HepG2 (cell line): ENCODE data around the gene SLC25A11. TPM values are rescaled to one million over a fixed set of nuclear protein-coding genes. Genes with fewer than 3 reads are reported as not detected.
A peak's percentile ranks its signal among the peaks of the same experiment; 100 is the strongest.

Source experiments
- GLI4 ChIP-seq: sonication (generic); formaldehyde crosslinking; IDR thresholded peaks from 2 replicates; pipeline ENCODE4 v1.5.1; 2020; ENCODE audit warnings: missing genetic modification reagents, mild to moderate bottlenecking, moderate library complexity, borderline replicate concordance
- HMG20B ChIP-seq: conservative IDR thresholded peaks from 2 replicates; pipeline ENCODE4 v1.6.1; 2016; ENCODE audit warnings: missing genetic modification reagents, missing compliant biosample characterization
- HNRNPL ChIP-seq: fragments of 200-400 bp; formaldehyde crosslinking; IDR thresholded peaks from 2 replicates; pipeline ENCODE4 v1.6.1; 2017; ENCODE audit warnings: mild to moderate bottlenecking, low read depth, low read length
- KLF12 ChIP-seq: sonication (generic); formaldehyde crosslinking; IDR thresholded peaks from 2 replicates; pipeline ENCODE4 v1.4.0; 2020; ENCODE audit warnings: missing genetic modification reagents, borderline replicate concordance
- KMT2A ChIP-seq: sonication (generic); formaldehyde crosslinking; IDR thresholded peaks from 2 replicates; pipeline ENCODE4 v1.4.0; 2020; ENCODE audit warnings: missing genetic modification reagents
- MAFF ChIP-seq: IDR thresholded peaks from 2 replicates; pipeline ENCODE4 v1.6.1; 2011; ENCODE audit warnings: low read depth, low read length, improper control_type of control experiment
- NFATC3 ChIP-seq: sonication (generic); formaldehyde crosslinking; IDR thresholded peaks from 2 replicates; pipeline ENCODE4 v1.5.1; 2020; ENCODE audit warnings: mild to moderate bottlenecking, missing genetic modification reagents
- PREB ChIP-seq: sonication (generic); formaldehyde crosslinking; IDR thresholded peaks from 2 replicates; pipeline ENCODE4 v1.4.0; 2020; ENCODE audit warnings: missing genetic modification reagents
- SP140L ChIP-seq: sonication (generic); formaldehyde crosslinking; IDR thresholded peaks from 2 replicates; pipeline ENCODE4 v1.4.0; 2020; ENCODE audit warnings: missing genetic modification reagents, borderline replicate concordance
- ZBTB10 ChIP-seq: sonication (generic); formaldehyde crosslinking; IDR thresholded peaks from 2 replicates; pipeline ENCODE4 v1.4.0; 2020; ENCODE audit warnings: missing genetic modification reagents, borderline replicate concordance
- ZBTB25 ChIP-seq: IDR thresholded peaks from 2 replicates; pipeline ENCODE4 v1.6.1; 2018; ENCODE audit warnings: missing genetic modification reagents
- ZBTB7B ChIP-seq: sonication (generic); formaldehyde crosslinking; IDR thresholded peaks from 2 replicates; pipeline ENCODE4 v1.4.0; 2020; ENCODE audit warnings: missing genetic modification reagents
- ZMYM2 ChIP-seq: sonication (generic); formaldehyde crosslinking; IDR thresholded peaks from 2 replicates; pipeline ENCODE4 v1.8.0; 2022; ENCODE audit warnings: mild to moderate bottlenecking, missing genetic modification reagents
- ZNF274 ChIP-seq: sonication (generic); formaldehyde crosslinking; IDR thresholded peaks from 2 replicates; pipeline ENCODE4 v1.5.1; 2020; ENCODE audit warnings: mild to moderate bottlenecking, missing genetic modification reagents
- ZNF430 ChIP-seq: sonication (generic); formaldehyde crosslinking; IDR thresholded peaks from 2 replicates; pipeline ENCODE4 v1.9.0; 2021; ENCODE audit warnings: mild to moderate bottlenecking, missing genetic modification reagents
- polyA plus RNA-seq, 8 experiments: library from polyadenylated mRNA; depleted of rRNA in 3 of 8; stranded (reverse) in 7 of 8; unstranded in 1 of 8; fragments of >200 nt; fragmentation: Illumina TruSeq in 4 of 8; extraction: Trizol in 4 of 8; gene quantifications; 2 replicates each; pipeline versions ENCODE4 v1.2.1 to v1.2.3, GENCODE V29; 2011 to 2016; ENCODE audit warnings: low read depth in 4 of 8, missing spikeins in 1 of 8, mixed read lengths in 1 of 8; ENCODE audit not compliant: insufficient read depth in 1 of 8
- total RNA-seq, 5 experiments: library from RNA; depleted of rRNA; stranded (reverse); fragments of >200 nt; fragmentation: Illumina TruSeq; extraction: Trizol; gene quantifications; 2 replicates each; pipeline ENCODE4 v1.2.3, GENCODE V29; 2016; ENCODE audit warnings: low read depth in 1 of 5
- TF ChIP-seq, protein P1 (sequence below): IDR thresholded peaks from 2 replicates; pipeline ENCODE4 v1.6.1; 2012; ENCODE audit warnings: inconsistent platforms
- TF ChIP-seq, protein P2 (sequence below): sonication (generic); formaldehyde crosslinking; IDR thresholded peaks from 2 replicates; pipeline ENCODE4 v1.8.1; 2023; ENCODE audit warnings: mild to moderate bottlenecking, moderate library complexity, missing genetic modification reagents
- TF ChIP-seq, protein P3 (sequence below): sonication (generic); formaldehyde crosslinking; IDR thresholded peaks from 2 replicates; pipeline ENCODE4 v1.5.0; 2020; ENCODE audit warnings: mild to moderate bottlenecking, missing genetic modification reagents
- TF ChIP-seq, protein P4 (sequence below): sonication (generic); formaldehyde crosslinking; IDR thresholded peaks from 2 replicates; pipeline ENCODE4 v1.4.0; 2020; ENCODE audit warnings: mild to moderate bottlenecking, missing genetic modification reagents

SLC25A11 gene
- total and polyA plus RNA-seq, 2 of the 13 experiments (the other 11 are each of a cell fraction or from before 2014, with no cell fraction given): 35.4 to 47.2 TPM

- TF ChIP-seq GLI4 (no peak), ZMYM2 (CRISPR knock-in tag) (no peak), ZNF430 (peak; percentile 50), ZBTB25 (CRISPR knock-in tag) (no peak), HMG20B (CRISPR knock-in tag) (no peak), KLF12 (CRISPR knock-in tag) (peak; percentile 67), ZNF274 (CRISPR knock-in tag) (peak; percentile 45; the same call in 1 of the 2 replicates), NFATC3 (CRISPR knock-in tag) (no peak), ZBTB7B (CRISPR knock-in tag) (0 out of 2 replicates have a peak, but pooled peaks have one; percentile 22), SP140L (CRISPR knock-in tag) (no peak), MAFF (no peak), HNRNPL (no peak), KMT2A (CRISPR knock-in tag) (no peak), ZBTB10 (CRISPR knock-in tag) (no peak), PREB (no peak; the same call in 1 of the 2 replicates)
- TF ChIP-seq, protein P1, sequence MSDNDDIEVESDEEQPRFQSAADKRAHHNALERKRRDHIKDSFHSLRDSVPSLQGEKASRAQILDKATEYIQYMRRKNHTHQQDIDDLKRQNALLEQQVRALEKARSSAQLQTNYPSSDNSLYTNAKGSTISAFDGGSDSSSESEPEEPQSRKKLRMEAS: peak; percentile 77
- TF ChIP-seq, protein P2, sequence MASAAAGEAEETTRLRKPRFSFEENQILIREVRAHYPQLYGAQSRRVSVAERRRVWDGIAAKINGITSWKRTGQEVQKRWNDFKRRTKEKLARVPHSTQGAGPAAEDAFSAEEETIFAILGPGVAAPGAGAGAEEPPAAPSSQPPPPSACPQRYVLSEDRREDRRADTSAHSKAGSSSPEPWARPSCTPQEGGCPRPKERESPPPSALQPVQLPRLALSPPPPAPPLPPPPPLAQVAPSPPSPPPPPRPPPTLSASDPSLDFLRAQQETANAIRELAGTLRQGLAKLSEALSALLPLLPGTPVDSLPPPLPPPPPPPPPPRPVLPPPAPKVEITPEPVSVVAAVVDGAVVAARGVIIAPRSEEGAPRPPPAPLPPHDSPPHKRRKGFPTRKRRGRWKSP (CRISPR knock-in tag): no peak; the same call in 1 of the 2 replicates
- TF ChIP-seq, protein P3, sequence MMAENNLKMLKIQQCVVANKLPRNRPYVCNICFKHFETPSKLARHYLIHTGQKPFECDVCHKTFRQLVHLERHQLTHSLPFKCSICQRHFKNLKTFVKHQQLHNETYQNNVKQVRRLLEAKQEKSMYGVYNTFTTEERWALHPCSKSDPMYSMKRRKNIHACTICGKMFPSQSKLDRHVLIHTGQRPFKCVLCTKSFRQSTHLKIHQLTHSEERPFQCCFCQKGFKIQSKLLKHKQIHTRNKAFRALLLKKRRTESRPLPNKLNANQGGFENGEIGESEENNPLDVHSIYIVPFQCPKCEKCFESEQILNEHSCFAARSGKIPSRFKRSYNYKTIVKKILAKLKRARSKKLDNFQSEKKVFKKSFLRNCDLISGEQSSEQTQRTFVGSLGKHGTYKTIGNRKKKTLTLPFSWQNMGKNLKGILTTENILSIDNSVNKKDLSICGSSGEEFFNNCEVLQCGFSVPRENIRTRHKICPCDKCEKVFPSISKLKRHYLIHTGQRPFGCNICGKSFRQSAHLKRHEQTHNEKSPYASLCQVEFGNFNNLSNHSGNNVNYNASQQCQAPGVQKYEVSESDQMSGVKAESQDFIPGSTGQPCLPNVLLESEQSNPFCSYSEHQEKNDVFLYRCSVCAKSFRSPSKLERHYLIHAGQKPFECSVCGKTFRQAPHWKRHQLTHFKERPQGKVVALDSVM: no peak; the same call in 1 of the 2 replicates
- TF ChIP-seq, protein P4, sequence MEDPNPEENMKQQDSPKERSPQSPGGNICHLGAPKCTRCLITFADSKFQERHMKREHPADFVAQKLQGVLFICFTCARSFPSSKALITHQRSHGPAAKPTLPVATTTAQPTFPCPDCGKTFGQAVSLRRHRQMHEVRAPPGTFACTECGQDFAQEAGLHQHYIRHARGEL: no peak
These were observed 7.7 kb upstream of the SLC25A11 start (continued) for GRCh38 chr17:4947411-4948165.
